Vagina (tissue), 2 donors: Measurements from ENCODE around the gene ADARB2. TPM values are rescaled to one million over a fixed set of nuclear protein-coding genes. Genes with fewer than 3 reads are reported as not detected.

Source experiments
- DNase-seq, 2 donors: peaks; one replicate each; pipeline ENCODE4 v3.0.0-alpha.2; 2017; ENCODE audit errors: extremely low spot score in 2 of 2
- H3K27ac ChIP-seq: fragments of 200-600 bp; sonication (generic); one replicate; pipeline ENCODE4 v1.5.1; 2019
- H3K27me3 ChIP-seq: fragments of 200-600 bp; sonication (generic); one replicate; pipeline ENCODE4 v1.5.1; 2019
- H3K36me3 ChIP-seq, 2 donors: fragments of 200-600 bp; sonication (generic); one replicate each; pipeline ENCODE4 v1.5.1; 2017 to 2019
- H3K4me1 ChIP-seq: fragments of 200-600 bp; sonication (generic); one replicate; pipeline ENCODE4 v1.5.1; 2019
- H3K4me3 ChIP-seq, 2 donors: fragments of 200-600 bp; sonication (generic); 1 replicate in 1 of 2; 2 replicates in 1 of 2; pipeline ENCODE4 v1.5.1; 2016 to 2019
- H3K9me3 ChIP-seq: fragments of 200-600 bp; sonication (generic); one replicate; pipeline ENCODE4 v1.5.1; 2019
- POLR2A ChIP-seq, 2 donors: fragments of 450-650 bp; IDR thresholded peaks; one replicate each; pipeline ENCODE4 v1.6.1; 2017; ENCODE audit warnings: antibody characterized with exemption in 2 of 2, mild to moderate bottlenecking in 2 of 2, moderate library complexity in 2 of 2
- POLR2AphosphoS5 ChIP-seq, 2 donors: sonication (generic); formaldehyde crosslinking; IDR thresholded peaks; one replicate each; pipeline ENCODE4 v1.9.0; 2017; ENCODE audit warnings: antibody characterized with exemption in 2 of 2, mild to moderate bottlenecking in 2 of 2, low read depth in 1 of 2; ENCODE audit not compliant: insufficient read depth in 1 of 2
- intact Hi-C: fragments of 100-400 bp; cut with DNase I; formaldehyde crosslinking; loops from one replicate; pipeline ENCODE4 v1.15.1; 2023
- total RNA-seq: library from RNA; depleted of rRNA; stranded (reverse); fragments of >200 nt; gene quantifications from one replicate; pipeline ENCODE4 v1.2.3, GENCODE V29; 2016
- TF ChIP-seq, protein P1 (sequence below), 3 experiments: fragments of 450-650 bp in 2 of 3; fragments of 200-600 bp in 1 of 3; sonication (generic) in 1 of 3; IDR thresholded peaks; one replicate each; pipeline ENCODE4 v1.5.1; 2017 to 2019; ENCODE audit warnings: antibody characterized with exemption in 3 of 3, mild to moderate bottlenecking in 2 of 3, moderate library complexity in 2 of 3

The ADARB2 gene
- total RNA-seq, 1 donor from 2014 or later, result 3.4 TPM

- H3K9me3 ChIP-seq, result no peaks in the 10 kb centered on the region
- H3K27ac ChIP-seq, result no peak overlapping the region
- H3K27me3 ChIP-seq, result no peaks in the 10 kb centered on the region
- H3K4me3 ChIP-seq, result no peak overlapping the region
- H3K4me1 ChIP-seq, result no peaks in the 10 kb centered on the region
- TF ChIP-seq POLR2A (IDR thresholded peaks at IDR 0.05) (no peak), POLR2AphosphoS5 (IDR thresholded peaks at IDR 0.05; ENCODE audit: insufficient read depth in 1 of 2, low read depth in 1 of 2) (no peak)
- TF ChIP-seq, protein P1, sequence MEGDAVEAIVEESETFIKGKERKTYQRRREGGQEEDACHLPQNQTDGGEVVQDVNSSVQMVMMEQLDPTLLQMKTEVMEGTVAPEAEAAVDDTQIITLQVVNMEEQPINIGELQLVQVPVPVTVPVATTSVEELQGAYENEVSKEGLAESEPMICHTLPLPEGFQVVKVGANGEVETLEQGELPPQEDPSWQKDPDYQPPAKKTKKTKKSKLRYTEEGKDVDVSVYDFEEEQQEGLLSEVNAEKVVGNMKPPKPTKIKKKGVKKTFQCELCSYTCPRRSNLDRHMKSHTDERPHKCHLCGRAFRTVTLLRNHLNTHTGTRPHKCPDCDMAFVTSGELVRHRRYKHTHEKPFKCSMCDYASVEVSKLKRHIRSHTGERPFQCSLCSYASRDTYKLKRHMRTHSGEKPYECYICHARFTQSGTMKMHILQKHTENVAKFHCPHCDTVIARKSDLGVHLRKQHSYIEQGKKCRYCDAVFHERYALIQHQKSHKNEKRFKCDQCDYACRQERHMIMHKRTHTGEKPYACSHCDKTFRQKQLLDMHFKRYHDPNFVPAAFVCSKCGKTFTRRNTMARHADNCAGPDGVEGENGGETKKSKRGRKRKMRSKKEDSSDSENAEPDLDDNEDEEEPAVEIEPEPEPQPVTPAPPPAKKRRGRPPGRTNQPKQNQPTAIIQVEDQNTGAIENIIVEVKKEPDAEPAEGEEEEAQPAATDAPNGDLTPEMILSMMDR (IDR thresholded peaks at IDR 0.05), result no peak
- H3K36me3 ChIP-seq, result no peaks in the 10 kb centered on the region
- DNase-seq, result no peak
- intact Hi-C loops, result no loop called here
Observed at GRCh38 chr10:1169186-1169885, 568.0 kb downstream of the ADARB2 start.

- H3K36me3 ChIP-seq, result no peaks in the 10 kb centered on the region
- intact Hi-C loops, result no loop called here
- no peak overlapping the region for H3K27ac ChIP-seq
- TF ChIP-seq POLR2AphosphoS5 (IDR thresholded peaks at IDR 0.05; ENCODE audit: insufficient read depth in 1 of 2, low read depth in 1 of 2) (no peak), POLR2A (IDR thresholded peaks at IDR 0.05) (no peak)
- TF ChIP-seq, protein P1 (IDR thresholded peaks at IDR 0.05), result no peak
- no peaks in the 10 kb centered on the region for H3K9me3 ChIP-seq
- no peak overlapping the region for H3K4me3 ChIP-seq
- no peaks in the 10 kb centered on the region for H3K4me1 ChIP-seq
- no peaks in the 10 kb centered on the region for H3K27me3 ChIP-seq
- no peak for DNase-seq
Observed at GRCh38 chr10:1168763-1169162, 568.6 kb downstream of the ADARB2 start.

DNA sequence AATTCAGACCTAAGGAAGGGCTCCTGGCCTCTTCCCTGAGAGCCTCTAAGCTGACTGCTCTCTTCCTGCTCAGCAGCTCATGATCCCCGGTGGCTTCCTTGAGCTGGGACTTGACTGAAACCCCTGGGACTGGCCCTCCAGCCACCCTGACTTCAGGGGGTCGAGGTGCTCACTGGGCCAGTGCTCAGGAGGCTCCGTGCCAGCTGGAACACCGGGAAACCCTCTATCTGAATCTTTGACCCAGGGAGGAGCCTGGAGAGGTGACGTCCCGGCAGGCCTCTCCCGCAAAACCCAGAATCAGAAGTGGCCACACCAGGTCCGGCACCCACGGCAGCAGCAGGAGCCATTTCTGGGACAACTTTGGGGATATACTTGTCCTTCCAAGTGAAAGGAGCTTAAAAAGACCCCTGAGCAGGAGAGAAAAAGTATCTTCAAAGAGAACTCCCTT lies 570.5 kb downstream of the ADARB2 start:
- Histone ChIP-seq H3K36me3 (no peaks in the 10 kb centered on the region), H3K27ac (no peak overlapping the region), H3K9me3 (no peaks in the 10 kb centered on the region), H3K27me3 (no peaks in the 10 kb centered on the region), H3K4me1 (no peaks in the 10 kb centered on the region), H3K4me3 (no peak overlapping the region)
- no peak for TF ChIP-seq POLR2A (IDR thresholded peaks at IDR 0.05)
- TF ChIP-seq, protein P1 (IDR thresholded peaks at IDR 0.05), result no peak
- TF ChIP-seq POLR2AphosphoS5 (IDR thresholded peaks at IDR 0.05; ENCODE audit: insufficient read depth in 1 of 2, low read depth in 1 of 2), result no peak
- intact Hi-C loops, result no loop called here
- DNase-seq, result no peak

- intact Hi-C loops, result no loop called here
Observed at GRCh38 chr10:1166101-1166827, 571.1 kb downstream of the ADARB2 start.

More at GRCh38 chr10:1166101-1166827, 571.1 kb downstream of the ADARB2 start:
- no peaks in the 10 kb centered on the region for H3K36me3 ChIP-seq
- DNase-seq, result no peak
- no peaks in the 10 kb centered on the region for H3K9me3 ChIP-seq
- no peak overlapping the region for H3K27ac ChIP-seq
- H3K4me1 ChIP-seq, result no peaks in the 10 kb centered on the region
- H3K4me3 ChIP-seq, result no peak overlapping the region
- TF ChIP-seq POLR2AphosphoS5 (IDR thresholded peaks at IDR 0.05; ENCODE audit: insufficient read depth in 1 of 2, low read depth in 1 of 2) (no peak), POLR2A (IDR thresholded peaks at IDR 0.05) (no peak)
- TF ChIP-seq, protein P1 (IDR thresholded peaks at IDR 0.05), result no peak
- no peaks in the 10 kb centered on the region for H3K27me3 ChIP-seq
